Activated CD4-positive, alpha-beta memory T cell treated with anti-CD3 and anti-CD28 coated beads, Interleukin-2, amount 10 ng/mL, durations not matched to agents 7 days and 5 days (primary cell): Measurements from ENCODE around the gene RRAGB. TPM values are rescaled to one million over a fixed set of nuclear protein-coding genes. Genes with fewer than 3 reads are reported as not detected.

Experiments used
- CTCF ChIA-PET: fragments of 350-600 bp; sonication (Branson Sonifier 250); formaldehyde crosslinking; loops from one replicate; lab custom pipeline; 2021; ENCODE audit warnings: antibody characterized with exemption, inconsistent platforms; lab: Charles Lee
- POLR2A ChIA-PET: fragments of 350-600 bp; sonication (Branson Sonifier 250); formaldehyde crosslinking; loops from one replicate; lab custom pipeline; 2021; ENCODE audit warnings: antibody characterized with exemption; lab: Charles Lee
- DNase-seq: peaks from one replicate; pipeline ENCODE4 v3.0.0-alpha.2; 2020
- H3K27ac Mint-ChIP-seq: one replicate; pipeline ENCODE4 v1.8.0; 2021; ENCODE audit warnings: mild to moderate bottlenecking, mixed read lengths
- H3K27me3 Mint-ChIP-seq: one replicate; pipeline ENCODE4 v1.8.0; 2021; ENCODE audit warnings: mixed read lengths
- H3K36me3 Mint-ChIP-seq: one replicate; pipeline ENCODE4 v1.8.0; 2021; ENCODE audit warnings: low read depth, mixed read lengths
- H3K4me1 Mint-ChIP-seq: one replicate; pipeline ENCODE4 v1.8.0; 2021; ENCODE audit warnings: mixed read lengths
- H3K4me3 Mint-ChIP-seq: one replicate; pipeline ENCODE4 v1.8.0; 2021; ENCODE audit warnings: mild to moderate bottlenecking, mixed read lengths
- H3K9me3 Mint-ChIP-seq: one replicate; pipeline ENCODE4 v1.8.0; 2021; ENCODE audit warnings: mixed read lengths
- total RNA-seq, 2 experiments: library from RNA; stranded (reverse); gene quantifications; one replicate each; pipeline ENCODE4 v1.2.3, GENCODE V29; 2021

The RRAGB gene
- total RNA-seq, 2 experiments from 2014 or later = 7.1 to 7.5 TPM

GRCh38 chrX:55787063-55787462, 69.5 kb downstream of the RRAGB start:
- no peak overlapping the region for H3K27ac Mint-ChIP-seq
- H3K36me3 Mint-ChIP-seq = no peaks in the 10 kb centered on the region
- POLR2A ChIA-PET = no interaction called here
- peaks cover 2% of the 10 kb centered on the region for H3K9me3 Mint-ChIP-seq
- no peak overlapping the region for H3K4me3 Mint-ChIP-seq
- no peak for DNase-seq
- no peaks in the 10 kb centered on the region for H3K4me1 Mint-ChIP-seq
- CTCF ChIA-PET = no interaction called here
- H3K27me3 Mint-ChIP-seq = no peaks in the 10 kb centered on the region

GRCh38 chrX:55787727-55788126, 70.2 kb downstream of the RRAGB start:
- no peak overlapping the region for H3K4me3 Mint-ChIP-seq

GRCh38 chrX:55794405-55794804, 76.9 kb downstream of the RRAGB start:
- DNase-seq = no peak
- H3K9me3 Mint-ChIP-seq = no peaks in the 10 kb centered on the region
- H3K4me3 Mint-ChIP-seq = no peak overlapping the region
- CTCF ChIA-PET = no interaction called here
- no peaks in the 10 kb centered on the region for H3K36me3 Mint-ChIP-seq
- POLR2A ChIA-PET = no interaction called here
- no peak overlapping the region for H3K27ac Mint-ChIP-seq
- no peaks in the 10 kb centered on the region for H3K27me3 Mint-ChIP-seq
- H3K4me1 Mint-ChIP-seq = no peaks in the 10 kb centered on the region

More at GRCh38 chrX:55787727-55788126, 70.2 kb downstream of the RRAGB start:
- Mint-ChIP-seq H3K4me1 (no peaks in the 10 kb centered on the region), H3K27ac (no peak overlapping the region), H3K27me3 (no peaks in the 10 kb centered on the region), H3K36me3 (no peaks in the 10 kb centered on the region), H3K9me3 (peaks cover 2% of the 10 kb centered on the region)
- ChIA-PET CTCF (no interaction called here), POLR2A (no interaction called here)
- no peak for DNase-seq

- no peaks in the 10 kb centered on the region for H3K36me3 Mint-ChIP-seq
- H3K27ac Mint-ChIP-seq = no peak overlapping the region
- ChIA-PET POLR2A (no interaction called here), CTCF (no interaction called here)
- H3K9me3 Mint-ChIP-seq = no peaks in the 10 kb centered on the region
- no peaks in the 10 kb centered on the region for H3K27me3 Mint-ChIP-seq
- no peak for DNase-seq
- H3K4me3 Mint-ChIP-seq = no peak overlapping the region
- H3K4me1 Mint-ChIP-seq = no peaks in the 10 kb centered on the region
Measured at GRCh38 chrX:55796496-55796895, 78.9 kb downstream of the RRAGB start.

- no peaks in the 10 kb centered on the region for H3K27me3 Mint-ChIP-seq
- DNase-seq = no peak
- H3K9me3 Mint-ChIP-seq = no peaks in the 10 kb centered on the region
- no peak overlapping the region for H3K27ac Mint-ChIP-seq
- POLR2A ChIA-PET = no interaction called here
- H3K36me3 Mint-ChIP-seq = no peaks in the 10 kb centered on the region
- H3K4me3 Mint-ChIP-seq = no peak overlapping the region
- CTCF ChIA-PET = no interaction called here
- H3K4me1 Mint-ChIP-seq = no peaks in the 10 kb centered on the region
Measured at GRCh38 chrX:55801811-55802210, 84.3 kb downstream of the RRAGB start.

Other genes starting within 250 kb of the RRAGB start
- 1 to 10 TPM in 1 of 2 experiments, under 1 TPM in 1; 0.78 to 1.1 TPM for gene USP51, start 227.9 kb upstream of the RRAGB start, total RNA-seq
- not detected for gene FOXR2, start 94.3 kb upstream of the RRAGB start, total RNA-seq